ENCODE data around the gene BMS1. TPM values are rescaled to one million over a fixed set of nuclear protein-coding genes. Genes with fewer than 3 reads are reported as not detected.

Gene BMS1
- total RNA-seq, 1 donor from 2014 or later = 24.6 TPM

- Mint-ChIP-seq H3K36me3 (ENCODE audit: low read depth) (no peaks in the 10 kb centered on the region), H3K27me3 (peaks cover 18% of the 10 kb centered on the region), H3K9me3 (peaks cover 17% of the 10 kb centered on the region), H3K27ac (no peak overlapping the region), H3K4me1 (no peaks in the 10 kb centered on the region), H3K4me3 (no peak overlapping the region)
- no peak for DNase-seq
- ATAC-seq (ENCODE audit: low read depth) = no peak
- CTCF ChIA-PET = no interaction called here
- POLR2A ChIA-PET = interaction anchor here (0.7 kb wide), 1 partner anchor 523 kb away, joined by 3 read pairs; the partner anchor contains the start of gene RASGEF1A
- intact Hi-C loops (cut with micrococcal nuclease) = no loop called here
- no peak for TF ChIP-seq CTCF (IDR thresholded peaks at IDR 0.05)
Measured at GRCh38 chr10:42744134-42744701, 38.4 kb upstream of the BMS1 start.

- peak; percentile 46 for DNase-seq
- ChIA-PET POLR2A (interaction anchor here (2.0 kb wide), 1 partner anchor 29 kb away, joined by 9 read pairs; the partner anchor contains the start of gene BMS1), CTCF (interaction anchor here (0.6 to 1.0 kb wide), 2 partner anchors 42 to 352 kb away, joined by 3 read pairs; no protein-coding TSS in a partner anchor)
- peak; percentile 45 for ATAC-seq (ENCODE audit: low read depth)
- Mint-ChIP-seq H3K36me3 (ENCODE audit: low read depth) (no peaks in the 10 kb centered on the region), H3K27me3 (peaks cover 56% of the 10 kb centered on the region), H3K4me3 (peak overlapping the region; percentile 83), H3K9me3 (no peaks in the 10 kb centered on the region), H3K4me1 (peaks cover 14% of the 10 kb centered on the region), H3K27ac (no peak overlapping the region)
- no peak for TF ChIP-seq CTCF (IDR thresholded peaks at IDR 0.05)
- intact Hi-C loops (cut with micrococcal nuclease) = loop anchor here (5.0 to 10.0 kb wide), 3 partner anchors 118 to 709 kb away; partner anchors contain the start of gene ZNF33B
Measured at GRCh38 chr10:42753126-42753506, 29.5 kb upstream of the BMS1 start.

- no peak for ATAC-seq (ENCODE audit: low read depth)
- no peaks in the 10 kb centered on the region for H3K9me3 Mint-ChIP-seq
- TF ChIP-seq CTCF (IDR thresholded peaks at IDR 0.05) = no peak
Measured at GRCh38 chr10:42753507-42754154, 29.0 kb upstream of the BMS1 start.

GRCh38 chr10:42754155-42755027 is 28.2 kb upstream of the BMS1 start:
- H3K4me1 Mint-ChIP-seq = peaks cover 14% of the 10 kb centered on the region
- DNase-seq = peak; percentile 29
- H3K36me3 Mint-ChIP-seq (ENCODE audit: low read depth) = no peaks in the 10 kb centered on the region
- TF ChIP-seq CTCF (IDR thresholded peaks at IDR 0.05) = no peak
- no peaks in the 10 kb centered on the region for H3K9me3 Mint-ChIP-seq
- peaks cover 50% of the 10 kb centered on the region for H3K27me3 Mint-ChIP-seq
- CTCF ChIA-PET = no interaction called here
- ATAC-seq (ENCODE audit: low read depth) = peak; percentile 41
- intact Hi-C loops (cut with micrococcal nuclease) = loop anchor here (1.0 to 10.0 kb wide), 5 partner anchors 28 to 708 kb away; partner anchors contain the start of genes BMS1 and ZNF33B
- no peak overlapping the region for H3K27ac Mint-ChIP-seq
- POLR2A ChIA-PET = interaction anchor here (0.6 to 2.0 kb wide), 2 partner anchors 28 to 655 kb away, joined by 4 to 9 read pairs; partner anchors contain the start of genes BMS1 and HNRNPF
- H3K4me3 Mint-ChIP-seq = peak overlapping the region; percentile 83

More at GRCh38 chr10:42753507-42754154, 29.0 kb upstream of the BMS1 start:
- Mint-ChIP-seq H3K4me1 (peaks cover 14% of the 10 kb centered on the region), H3K4me3 (peak overlapping the region; percentile 83), H3K36me3 (ENCODE audit: low read depth) (no peaks in the 10 kb centered on the region), H3K27ac (no peak overlapping the region), H3K27me3 (peaks cover 54% of the 10 kb centered on the region)
- POLR2A ChIA-PET = interaction anchor here (0.6 to 2.0 kb wide), 2 partner anchors 29 to 655 kb away, joined by 4 to 9 read pairs; partner anchors contain the start of genes BMS1 and HNRNPF
- CTCF ChIA-PET = interaction anchor here (1.0 kb wide), 1 partner anchor 42 kb away, joined by 3 read pairs; no protein-coding TSS in a partner anchor
- intact Hi-C loops (cut with micrococcal nuclease) = loop anchor here (1.0 to 10.0 kb wide), 5 partner anchors 29 to 709 kb away; partner anchors contain the start of genes BMS1 and ZNF33B
- DNase-seq = no peak
